GM21528 (cell line): ENCODE results near the gene NTN5.
"Not testable (repeated sequence)": the region's sequence is repeated elsewhere in the genome, so short reads cannot be mapped to it uniquely, and the experiment has no call there.

Experiments used
- ATAC-seq: cut with Tn5 transposase; IDR thresholded peaks from one replicate; pipeline ENCODE4 v1.9.1; 2021; ENCODE audit warnings: mild to moderate bottlenecking, moderate library complexity; ENCODE audit not compliant: unreplicated experiment, low FRiP score

NTN5 gene

GRCh38 chr19:48670699-48671445 lies 1.9 kb downstream of the NTN5 start:
- ATAC-seq = no peak

- ATAC-seq = no peak
Observed at GRCh38 chr19:48669903-48670668, 2.7 kb downstream of the NTN5 start.

- no peak for ATAC-seq
Observed at GRCh38 chr19:48668761-48669160, 4.1 kb downstream of the NTN5 start.

- ATAC-seq = no peak
Observed at GRCh38 chr19:48668332-48668731, 4.5 kb downstream of the NTN5 start.

GRCh38 chr19:48665786-48666185 lies 7.0 kb downstream of the NTN5 start:
- no peak for ATAC-seq

GRCh38 chr19:48664476-48664875 lies 8.3 kb downstream of the NTN5 start:
- no peak for ATAC-seq

GRCh38 chr19:48663667-48664066 lies 9.2 kb downstream of the NTN5 start:
- ATAC-seq = no peak

GRCh38 chr19:48661711-48662090 lies 11.1 kb downstream of the NTN5 start:
- no peak for ATAC-seq

- ATAC-seq = peak; percentile 74
Observed at GRCh38 chr19:48660852-48661710, 11.7 kb downstream of the NTN5 start.

- no peak for ATAC-seq
Observed at GRCh38 chr19:48659768-48660167, 13.0 kb downstream of the NTN5 start.

- no peak for ATAC-seq
Observed at GRCh38 chr19:48658483-48658882, 14.3 kb downstream of the NTN5 start.

- ATAC-seq = not testable (repeated sequence)
Observed at GRCh38 chr19:48657828-48658227, 15.0 kb downstream of the NTN5 start.

- ATAC-seq = no peak
Observed at GRCh38 chr19:48656840-48657474, 15.9 kb downstream of the NTN5 start.

GRCh38 chr19:48654299-48655059 lies 18.3 kb downstream of the NTN5 start:
- no peak for ATAC-seq

- no peak for ATAC-seq
Observed at GRCh38 chr19:48651683-48652048, 21.2 kb downstream of the NTN5 start.

- no peak for ATAC-seq
Observed at GRCh38 chr19:48650974-48651682, 21.7 kb downstream of the NTN5 start.

GRCh38 chr19:48648134-48648533 lies 24.7 kb downstream of the NTN5 start:
- ATAC-seq = no peak

GRCh38 chr19:48646722-48647216 lies 26.0 kb downstream of the NTN5 start:
- ATAC-seq = no peak
